IPS-20b (cell line): ENCODE results near the gene KCNMA1.

Experiments used
- H3K27ac ChIP-seq: one replicate; pipeline ENCODE4 v1.5.1; 2013; ENCODE audit warnings: low read length
- H3K27me3 ChIP-seq: 2 replicates; pipeline ENCODE4 v1.6.1; 2013; ENCODE audit warnings: mild to moderate bottlenecking, low read length, inconsistent platforms; ENCODE audit not compliant: insufficient read depth
- H3K36me3 ChIP-seq: 2 replicates; pipeline ENCODE4 v1.6.1; 2013; ENCODE audit warnings: low read depth, mild to moderate bottlenecking, inconsistent platforms, low read length, moderate library complexity; ENCODE audit not compliant: insufficient read depth
- H3K4me1 ChIP-seq: 2 replicates; pipeline ENCODE4 v1.6.1; 2013; ENCODE audit warnings: mild to moderate bottlenecking, control low read depth, inconsistent platforms, low read length, moderate library complexity; ENCODE audit not compliant: insufficient read depth
- H3K4me3 ChIP-seq: 2 replicates; pipeline ENCODE4 v1.5.1; 2013; ENCODE audit warnings: mild to moderate bottlenecking, low read length, inconsistent platforms
- H3K9ac ChIP-seq: 2 replicates; pipeline ENCODE4 v1.6.1; 2013; ENCODE audit warnings: low read depth, mild to moderate bottlenecking, inconsistent platforms, low read length, moderate library complexity
- H3K9me3 ChIP-seq: 2 replicates; pipeline ENCODE4 v1.6.1; 2013; ENCODE audit warnings: mild to moderate bottlenecking, low read depth, low read length, inconsistent platforms; ENCODE audit not compliant: insufficient read depth

Gene KCNMA1

DNA sequence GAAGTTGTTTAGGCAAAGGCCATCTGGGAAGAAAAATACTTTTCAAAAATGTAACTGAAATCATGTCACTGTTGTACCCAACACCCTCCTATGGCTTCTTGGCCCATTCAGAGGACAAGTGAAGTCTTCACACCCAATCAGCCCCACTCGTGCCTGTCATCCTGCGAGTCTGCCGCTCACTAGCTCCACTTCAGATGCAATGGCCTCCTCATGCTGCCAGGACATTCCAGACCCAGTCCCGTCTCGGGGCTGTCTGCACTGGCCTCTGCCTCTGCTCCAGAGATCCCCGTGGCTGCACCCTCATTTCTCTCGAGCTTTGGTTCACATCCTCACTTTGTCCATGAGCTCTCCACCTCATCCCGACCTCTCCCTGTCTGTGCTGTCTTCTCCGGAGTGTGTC is 227.1 kb downstream of the KCNMA1 start:
- peaks cover 9% of the 10 kb centered on the region; the same call in 1 of the 2 replicates for H3K4me1 ChIP-seq
- H3K4me3 ChIP-seq: no peak overlapping the region
- H3K27me3 ChIP-seq: no peaks in the 10 kb centered on the region
- no peaks in the 10 kb centered on the region for H3K36me3 ChIP-seq
- H3K27ac ChIP-seq: no peak overlapping the region
- no peaks in the 10 kb centered on the region for H3K9me3 ChIP-seq
- no peak overlapping the region for H3K9ac ChIP-seq

DNA sequence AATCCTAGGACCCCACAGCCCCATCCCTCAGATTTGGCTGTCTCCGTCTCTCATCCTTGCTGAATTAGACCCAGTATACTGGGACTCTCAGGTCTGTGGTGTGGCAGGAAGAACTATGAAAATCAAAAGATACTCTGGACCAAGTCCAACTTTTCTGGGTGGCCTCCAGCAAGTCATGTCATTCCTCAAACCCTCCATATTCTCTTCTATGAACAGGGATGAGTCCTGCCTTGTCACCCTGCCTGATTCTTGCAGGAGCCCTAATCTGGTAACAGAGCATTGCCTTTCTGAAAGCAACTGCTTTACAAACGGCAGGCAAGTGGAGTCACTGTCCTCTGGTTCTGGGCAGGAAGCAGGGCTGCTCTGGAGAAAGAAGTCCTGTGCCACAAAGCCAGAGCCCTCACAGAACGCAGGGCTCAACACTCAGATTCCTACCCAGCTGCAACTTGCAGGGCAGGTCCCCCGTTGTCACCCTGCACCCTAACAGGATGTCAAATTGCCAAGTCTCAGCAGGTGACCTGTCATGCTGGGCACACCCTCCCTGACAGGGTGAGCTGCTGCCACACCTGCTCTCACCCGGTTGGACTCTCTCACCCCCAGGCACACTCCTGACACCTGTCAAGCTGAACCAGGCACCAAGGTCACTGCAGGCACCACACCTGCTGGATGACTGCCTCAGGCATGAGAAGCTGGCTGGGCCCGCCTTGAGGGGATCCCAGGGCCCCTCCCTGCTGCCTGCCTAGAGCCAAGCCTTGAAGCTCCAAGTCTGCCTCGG is 227.7 kb downstream of the KCNMA1 start:
- Histone ChIP-seq H3K4me1 (peaks cover 15% of the 10 kb centered on the region; the same call in 1 of the 2 replicates), H3K27ac (no peak overlapping the region), H3K27me3 (no peaks in the 10 kb centered on the region), H3K36me3 (no peaks in the 10 kb centered on the region), H3K4me3 (no peak overlapping the region), H3K9me3 (no peaks in the 10 kb centered on the region), H3K9ac (no peak overlapping the region)

GRCh38 chr10:77408259-77408658 is 229.3 kb downstream of the KCNMA1 start:
- Histone ChIP-seq H3K27me3 (no peaks in the 10 kb centered on the region), H3K9ac (no peak overlapping the region), H3K4me3 (no peak overlapping the region), H3K9me3 (no peaks in the 10 kb centered on the region), H3K4me1 (peaks cover 16% of the 10 kb centered on the region; the same call in 1 of the 2 replicates), H3K36me3 (no peaks in the 10 kb centered on the region), H3K27ac (no peak overlapping the region)

DNA sequence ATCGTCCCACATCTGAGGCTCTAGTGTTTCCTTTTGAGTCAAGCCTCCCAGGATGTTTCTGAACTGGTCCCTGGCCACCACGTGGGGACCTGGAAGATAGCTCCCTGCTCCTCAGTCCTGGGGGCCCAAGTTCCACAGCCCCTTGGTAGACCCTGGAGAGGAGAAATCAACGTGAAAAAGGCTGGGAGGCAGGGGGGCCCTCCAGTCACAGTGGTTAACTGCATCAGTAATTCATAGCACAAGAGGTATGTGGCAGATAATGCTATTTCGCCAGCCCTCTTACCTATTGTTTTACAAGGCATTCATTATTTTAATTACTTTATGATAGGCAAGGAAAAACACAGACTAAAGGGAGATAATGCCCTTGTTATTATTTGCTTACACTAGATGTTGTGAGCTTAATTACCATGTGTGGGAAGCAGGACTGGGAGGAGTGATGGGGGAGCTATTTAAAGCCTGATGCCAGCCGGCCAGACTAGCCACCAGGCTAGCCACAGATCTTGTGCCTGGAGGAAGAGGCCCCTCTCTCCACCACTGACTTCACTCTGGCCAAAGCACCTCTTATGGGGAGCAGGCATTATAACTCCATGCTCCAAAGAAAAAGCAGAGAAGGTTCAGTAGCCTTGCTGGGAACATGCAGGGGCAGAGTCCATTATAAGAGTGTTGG is 230.7 kb downstream of the KCNMA1 start:
- no peaks in the 10 kb centered on the region for H3K36me3 ChIP-seq
- no peak overlapping the region for H3K27ac ChIP-seq
- H3K4me1 ChIP-seq: peaks cover 16% of the 10 kb centered on the region; the same call in 1 of the 2 replicates

GRCh38 chr10:77405771-77406241 is 231.8 kb downstream of the KCNMA1 start:
- Histone ChIP-seq H3K27me3 (no peaks in the 10 kb centered on the region), H3K9me3 (no peaks in the 10 kb centered on the region), H3K9ac (no peak overlapping the region), H3K27ac (no peak overlapping the region), H3K4me3 (no peak overlapping the region), H3K4me1 (peaks cover 16% of the 10 kb centered on the region; the same call in 1 of the 2 replicates), H3K36me3 (no peaks in the 10 kb centered on the region)

More for the DNA sequence above, 230.7 kb downstream of the KCNMA1 start:
- no peak overlapping the region for H3K4me3 ChIP-seq
- no peaks in the 10 kb centered on the region for H3K9me3 ChIP-seq
- H3K27me3 ChIP-seq: no peaks in the 10 kb centered on the region
- no peak overlapping the region for H3K9ac ChIP-seq

DNA sequence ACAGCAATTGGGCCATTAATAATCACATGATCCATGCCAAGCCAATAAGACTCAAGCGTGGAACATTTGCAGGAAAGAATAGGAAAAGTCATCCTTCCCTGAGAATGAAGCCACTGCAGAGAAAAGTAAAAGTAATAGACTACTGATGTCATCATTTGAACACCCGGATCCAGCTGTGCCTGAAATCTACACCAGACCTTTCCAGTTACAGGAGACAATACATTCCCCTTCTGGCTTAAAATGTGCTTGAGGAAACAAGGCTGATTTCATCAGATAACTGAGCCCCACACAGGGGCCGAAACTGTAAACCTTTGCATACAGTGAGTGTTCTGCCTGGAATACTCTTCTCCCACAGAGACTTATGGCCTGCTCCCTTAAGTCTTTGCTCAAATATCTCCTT is 232.8 kb downstream of the KCNMA1 start:
- Histone ChIP-seq H3K4me1 (peaks cover 16% of the 10 kb centered on the region; the same call in 1 of the 2 replicates), H3K36me3 (no peaks in the 10 kb centered on the region), H3K9ac (no peak overlapping the region), H3K27ac (no peak overlapping the region), H3K4me3 (no peak overlapping the region), H3K9me3 (no peaks in the 10 kb centered on the region), H3K27me3 (no peaks in the 10 kb centered on the region)

GRCh38 chr10:77403761-77404160 is 233.8 kb downstream of the KCNMA1 start:
- Histone ChIP-seq H3K4me1 (peaks cover 16% of the 10 kb centered on the region; the same call in 1 of the 2 replicates), H3K9ac (no peak overlapping the region), H3K36me3 (no peaks in the 10 kb centered on the region), H3K27me3 (no peaks in the 10 kb centered on the region), H3K9me3 (no peaks in the 10 kb centered on the region), H3K27ac (no peak overlapping the region), H3K4me3 (no peak overlapping the region)

GRCh38 chr10:77401683-77402082 is 235.9 kb downstream of the KCNMA1 start:
- no peak overlapping the region for H3K9ac ChIP-seq
- no peak overlapping the region for H3K27ac ChIP-seq
- H3K9me3 ChIP-seq: no peaks in the 10 kb centered on the region

GRCh38 chr10:77400033-77400432 is 237.6 kb downstream of the KCNMA1 start:
- Histone ChIP-seq H3K9me3 (no peaks in the 10 kb centered on the region), H3K27ac (no peak overlapping the region), H3K4me3 (no peak overlapping the region), H3K27me3 (no peaks in the 10 kb centered on the region), H3K9ac (no peak overlapping the region), H3K4me1 (peaks cover 2% of the 10 kb centered on the region; the same call in 1 of the 2 replicates), H3K36me3 (no peaks in the 10 kb centered on the region)

More at GRCh38 chr10:77401683-77402082, 235.9 kb downstream of the KCNMA1 start:
- Histone ChIP-seq H3K4me3 (no peak overlapping the region), H3K4me1 (peaks cover 11% of the 10 kb centered on the region; the same call in 1 of the 2 replicates), H3K27me3 (no peaks in the 10 kb centered on the region), H3K36me3 (no peaks in the 10 kb centered on the region)

- Histone ChIP-seq H3K9me3 (no peaks in the 10 kb centered on the region), H3K4me3 (no peak overlapping the region), H3K4me1 (no peaks in the 10 kb centered on the region), H3K36me3 (no peaks in the 10 kb centered on the region), H3K9ac (no peak overlapping the region), H3K27ac (no peak overlapping the region), H3K27me3 (no peaks in the 10 kb centered on the region)
These were observed 238.4 kb downstream of the KCNMA1 start for GRCh38 chr10:77398986-77399755.

DNA sequence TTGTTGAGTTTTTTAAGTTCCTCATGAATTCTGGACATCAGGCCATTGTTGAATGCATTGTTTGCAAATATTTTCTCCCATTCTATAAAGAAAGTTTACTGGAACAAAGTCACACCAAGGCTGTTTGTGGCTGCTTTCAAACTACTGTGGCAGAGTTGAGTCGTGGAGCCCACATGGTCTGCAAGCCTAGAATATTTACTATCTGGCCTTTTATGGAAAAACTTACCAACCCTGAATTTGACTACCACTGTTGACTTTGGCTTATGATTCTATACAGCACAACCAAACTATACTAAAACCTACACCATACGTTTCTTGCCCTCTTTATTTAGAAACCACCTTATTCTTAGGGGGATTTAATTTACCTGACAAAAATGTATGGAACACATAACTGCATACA is 239.1 kb downstream of the KCNMA1 start:
- H3K27me3 ChIP-seq: no peaks in the 10 kb centered on the region
- H3K4me3 ChIP-seq: no peak overlapping the region
- H3K27ac ChIP-seq: no peak overlapping the region
- H3K9ac ChIP-seq: no peak overlapping the region
- no peaks in the 10 kb centered on the region for H3K4me1 ChIP-seq
- H3K36me3 ChIP-seq: no peaks in the 10 kb centered on the region
- H3K9me3 ChIP-seq: no peaks in the 10 kb centered on the region
